Coronary artery (tissue), 2 donors: ENCODE measurements around the gene PFKP.

Experiments used
- DNase-seq: peaks from one replicate; pipeline ENCODE4 v3.0.0-alpha.2; 2017; ENCODE audit warnings: low spot score
- H3K27ac ChIP-seq, 2 donors: fragments of 200-600 bp; sonication (generic); one replicate each; pipeline ENCODE4 v1.5.1; 2016 to 2019
- H3K4me3 ChIP-seq: fragments of 200-600 bp; sonication (generic); 2 replicates; pipeline ENCODE4 v1.5.1; 2016; ENCODE audit warnings: mild to moderate bottlenecking, moderate library complexity
- CTCF ChIP-seq: fragments of 200-600 bp; sonication (generic); IDR thresholded peaks from one replicate; pipeline ENCODE4 v1.5.1; 2019; ENCODE audit warnings: antibody characterized with exemption

Gene PFKP

GRCh38 chr10:3046981-3047547 is 20.3 kb upstream of the PFKP start:
- H3K4me3 ChIP-seq = no peak overlapping the region
- TF ChIP-seq CTCF = no peak
- peak overlapping the region; percentile 73 to 90 for H3K27ac ChIP-seq
- no peak for DNase-seq

GRCh38 chr10:3047596-3047995 is 19.8 kb upstream of the PFKP start:
- no peak for DNase-seq
- H3K4me3 ChIP-seq = no peak overlapping the region
- no peak for TF ChIP-seq CTCF
- H3K27ac ChIP-seq = peak overlapping the region; percentile 54 to 73

- Histone ChIP-seq H3K27ac (peak overlapping the region; percentile 73 to 78), H3K4me3 (no peak overlapping the region)
- no peak for TF ChIP-seq CTCF
- no peak for DNase-seq
Measured at GRCh38 chr10:3048119-3049019, 19.0 kb upstream of the PFKP start.

- no peak for DNase-seq
- H3K4me3 ChIP-seq = no peak overlapping the region
- no peak overlapping the region for H3K27ac ChIP-seq
- TF ChIP-seq CTCF = no peak
Measured at GRCh38 chr10:3051692-3052091, 15.7 kb upstream of the PFKP start.

GRCh38 chr10:3053155-3053554 is 14.2 kb upstream of the PFKP start:
- Histone ChIP-seq H3K27ac (no peak overlapping the region), H3K4me3 (no peak overlapping the region)
- TF ChIP-seq CTCF = no peak
- DNase-seq = no peak

GRCh38 chr10:3054183-3054850 is 13.0 kb upstream of the PFKP start:
- no peak for TF ChIP-seq CTCF
- H3K27ac ChIP-seq = no peak overlapping the region
- no peak overlapping the region for H3K4me3 ChIP-seq
- no peak for DNase-seq
